ENCODE data around the gene IFI27L1. TPM values are rescaled to one million over a fixed set of nuclear protein-coding genes. Genes with fewer than 3 reads are reported as not detected.

IFI27L1 gene
- polyA plus RNA-seq, 1 donor from 2014 or later, result 37.9 TPM

- Histone ChIP-seq H3F3A (ENCODE audit: insufficient read depth, low read length, poor library complexity, severe bottlenecking) (no peaks in the 10 kb centered on the region), H2AFZ (ENCODE audit: low read depth, low read length) (no peak overlapping the region), H3K27ac (ENCODE audit: low read length) (no peak overlapping the region), H3K9me3 (ENCODE audit: low read length) (no peaks in the 10 kb centered on the region), H3K36me3 (ENCODE audit: insufficient read depth, low read length) (peaks cover 9% of the 10 kb centered on the region), H3K9me2 (ENCODE audit: insufficient read depth, low read length) (no peaks in the 10 kb centered on the region), H3K79me2 (replicated peaks; ENCODE audit: insufficient read depth, low read length) (no peaks in the 10 kb centered on the region), H3K9ac (ENCODE audit: low read length) (no peak overlapping the region), H3K4me2 (ENCODE audit: low read length) (no peak overlapping the region), H4K20me1 (ENCODE audit: insufficient read depth) (no peaks in the 10 kb centered on the region), H3K4me3 (ENCODE audit: low read length) (no peak overlapping the region), H3K27me3 (ENCODE audit: insufficient read depth, low read depth, low read length) (no peaks in the 10 kb centered on the region)
- no peak for TF ChIP-seq MXI1 (conservative IDR thresholded peaks at IDR 0.05; ENCODE audit: poor library complexity, severe bottlenecking)
- no peak for TF ChIP-seq EP300 (conservative IDR thresholded peaks at IDR 0.05; ENCODE audit: poor library complexity, severe bottlenecking)
- no peak for TF ChIP-seq POLR2AphosphoS5 (IDR thresholded peaks at IDR 0.05)
- no peak for TF ChIP-seq CTCF (IDR thresholded peaks at IDR 0.05; ENCODE audit: poor library complexity, severe bottlenecking)
- TF ChIP-seq RAD21 (conservative IDR thresholded peaks at IDR 0.05), result no peak
- no peak for TF ChIP-seq TAF1 (IDR thresholded peaks at IDR 0.05; ENCODE audit: low read depth)
These were observed 35.4 kb upstream of the IFI27L1 start for GRCh38 chr14:94045563-94046345.

GRCh38 chr14:94046696-94047250, 34.3 kb upstream of the IFI27L1 start:
- Histone ChIP-seq H3F3A (ENCODE audit: insufficient read depth, low read length, poor library complexity, severe bottlenecking) (no peaks in the 10 kb centered on the region), H2AFZ (ENCODE audit: low read depth, low read length) (no peak overlapping the region), H3K9me2 (ENCODE audit: insufficient read depth, low read length) (no peaks in the 10 kb centered on the region), H3K36me3 (ENCODE audit: insufficient read depth, low read length) (peaks cover 9% of the 10 kb centered on the region), H4K20me1 (ENCODE audit: insufficient read depth) (no peaks in the 10 kb centered on the region), H3K4me3 (ENCODE audit: low read length) (no peak overlapping the region), H3K9ac (ENCODE audit: low read length) (no peak overlapping the region), H3K4me2 (ENCODE audit: low read length) (no peak overlapping the region), H3K27me3 (ENCODE audit: insufficient read depth, low read depth, low read length) (no peaks in the 10 kb centered on the region), H3K9me3 (ENCODE audit: low read length) (no peaks in the 10 kb centered on the region), H3K27ac (ENCODE audit: low read length) (no peak overlapping the region), H3K79me2 (replicated peaks; ENCODE audit: insufficient read depth, low read length) (no peaks in the 10 kb centered on the region)
- TF ChIP-seq RAD21 (conservative IDR thresholded peaks at IDR 0.05), result no peak
- no peak for TF ChIP-seq POLR2AphosphoS5 (IDR thresholded peaks at IDR 0.05)
- no peak for TF ChIP-seq SMC3 (conservative IDR thresholded peaks at IDR 0.05; ENCODE audit: poor library complexity)
- no peak for TF ChIP-seq REST (IDR thresholded peaks at IDR 0.05; ENCODE audit: borderline replicate concordance)
- no peak for TF ChIP-seq MXI1 (conservative IDR thresholded peaks at IDR 0.05; ENCODE audit: poor library complexity, severe bottlenecking)
- no peak for TF ChIP-seq EZH2 (IDR thresholded peaks at IDR 0.05; ENCODE audit: borderline replicate concordance, insufficient read depth, low read length, poor library complexity, severe bottlenecking)
- no peak for TF ChIP-seq CTCF (IDR thresholded peaks at IDR 0.05; ENCODE audit: poor library complexity, severe bottlenecking)
- TF ChIP-seq EP300 (conservative IDR thresholded peaks at IDR 0.05; ENCODE audit: poor library complexity, severe bottlenecking), result no peak
- TF ChIP-seq TAF1 (IDR thresholded peaks at IDR 0.05; ENCODE audit: low read depth), result no peak

Data from neural cell (in vitro differentiated cells).